Prostate gland (tissue), 2 donors: ENCODE results near the gene BMPER. TPM values are rescaled to one million over a fixed set of nuclear protein-coding genes. Genes with fewer than 3 reads are reported as not detected.

Experiments used
- DNase-seq: peaks from one replicate; pipeline ENCODE4 v3.0.0-alpha.2; 2019; ENCODE audit warnings: low spot score
- H3K27ac ChIP-seq, 2 donors: fragments of 200-600 bp; sonication (generic); 2 replicates each; pipeline ENCODE4 v1.5.1; 2017 to 2019
- H3K27me3 ChIP-seq: fragments of 200-600 bp; sonication (generic); replicated peaks from 2 replicates; pipeline ENCODE4 v1.5.1; 2019; ENCODE audit not compliant: insufficient read depth
- H3K36me3 ChIP-seq, 2 donors: fragments of 200-600 bp; sonication (generic); 1 replicate in 1 of 2; 2 replicates in 1 of 2; pipeline versions ENCODE4 v1.5.1 to v1.8.1; 2017 to 2019
- H3K4me1 ChIP-seq: fragments of 200-600 bp; sonication (generic); replicated peaks from 2 replicates; pipeline ENCODE4 v1.5.1; 2019
- H3K4me3 ChIP-seq, 2 donors: fragments of 200-600 bp; sonication (generic); 2 replicates each; pipeline ENCODE4 v1.5.1; 2017 to 2019
- H3K9me3 ChIP-seq: fragments of 200-600 bp; sonication (generic); 2 replicates; pipeline ENCODE4 v1.5.1; 2017
- POLR2A ChIP-seq: fragments of 450-650 bp; IDR thresholded peaks from one replicate; pipeline ENCODE4 v1.6.1; 2016; ENCODE audit warnings: antibody characterized with exemption, mild to moderate bottlenecking
- POLR2AphosphoS5 ChIP-seq: sonication (generic); formaldehyde crosslinking; IDR thresholded peaks from one replicate; pipeline ENCODE4 v1.6.1; 2017; ENCODE audit warnings: antibody characterized with exemption
- WGBS: methylation state at CpG from one replicate; pipeline ENCODE4 v1.1.5; 2018; 5-methylcytosine and 5-hydroxymethylcytosine counted together
- intact Hi-C: fragments of 100-400 bp; cut with DNase I; formaldehyde crosslinking; loops from one replicate; pipeline ENCODE4 v1.14.2; 2022
- total RNA-seq, 2 donors: library from RNA; depleted of rRNA; stranded (reverse); fragments of >200 nt; gene quantifications; one replicate each; pipeline ENCODE4 v1.1.0, GENCODE V29; 2016

The BMPER gene
- total RNA-seq, 2 donors from 2014 or later = 4.5 to 8.4 TPM

GRCh38 chr7:34198231-34198641 lies 292.9 kb downstream of the BMPER start:
- TF ChIP-seq POLR2AphosphoS5 (peak; percentile 96), POLR2A (no peak)
- intact Hi-C loops = no loop called here
- Histone ChIP-seq H3K4me3 (no peak overlapping the region), H3K9me3 (no peaks in the 10 kb centered on the region), H3K4me1 (peaks cover 6% of the 10 kb centered on the region), H3K27ac (peak overlapping the region; percentile 62 to 67), H3K36me3 (no peaks in the 10 kb centered on the region), H3K27me3 (no peaks in the 10 kb centered on the region)
- peak; percentile 82 for DNase-seq
- WGBS = 48% methylated on average over 1 of the region's 1 CpG
